Measurements from ENCODE around the gene CDY1. TPM values are rescaled to one million over a fixed set of nuclear protein-coding genes. Genes with fewer than 3 reads are reported as not detected.
"Not testable (repeated sequence)": the region's sequence is repeated elsewhere in the genome, so short reads cannot be mapped to it uniquely, and the experiment has no call there.

CDY1 gene
- total RNA-seq (2013; cell fraction: nucleolus; rRNA removed), result not detected in 2 replicates
- total RNA-seq (2014; rRNA removed) (not detected in 2 replicates), total RNA-seq (2014; rRNA removed; fragmentation: Illumina TruSeq; extraction: Trizol) (not detected in 2 replicates), total RNA-seq (2021) (not detected in 2 replicates), polyA plus RNA-seq (2011; rRNA removed) (not detected in 2 replicates), polyA plus RNA-seq (2014; fragmentation: Illumina TruSeq; extraction: Trizol) (not detected in 2 replicates), polyA plus RNA-seq (2014; fragmentation: Nextera tagmentation; extraction: Ambion mirVana) (not detected), polyA plus RNA-seq (2014; rRNA removed) (not detected in 2 replicates), polyA plus RNA-seq (2016; fragmentation: Nextera tagmentation; extraction: Ambion mirVana) (not detected), polyA minus RNA-seq (2011; rRNA and poly(A)+ RNA removed) (not detected in 2 replicates), Bru-seq, nascent RNA (not detected), BruChase-seq, experiment 1, labeled RNA remaining after a 6-hour chase (not detected), BruChase-seq, experiment 2, labeled RNA remaining after a 2-hour chase (not detected)
- polyA plus RNA-seq (2011; ENCODE audit: low read depth), result not detected
- polyA plus RNA-seq (2011; cell fraction: cytosol; rRNA removed), result not detected in 2 replicates
- not detected in 2 replicates for polyA plus RNA-seq (2011; cell fraction: nucleus; rRNA removed)
- polyA plus RNA-seq (2012), result not detected in 2 replicates
- not detected in 2 replicates for polyA minus RNA-seq (2011; cell fraction: cytosol; rRNA and poly(A)+ RNA removed)
- not detected in 2 replicates for polyA minus RNA-seq (2011; cell fraction: nucleus; rRNA and poly(A)+ RNA removed)
- long read RNA-seq, experiment 1, result 0 reads
- long read RNA-seq, experiment 2, result 0 reads

- CTCF ChIA-PET; SMC1A ChIA-PET (ENCODE audit: uncharacterized antibody, unreplicated experiment); BruUV-seq (replicated peaks); H3K4me3 ChIP-seq; H3K79me2 ChIP-seq (ENCODE audit: control insufficient read depth, insufficient read depth, low read length); H3K9ac ChIP-seq (ENCODE audit: control insufficient read depth, insufficient read depth, low read length); H3K4me2 ChIP-seq (ENCODE audit: control insufficient read depth, insufficient read depth); H3K27ac ChIP-seq (ENCODE audit: control insufficient read depth, insufficient read depth); H3K4me1 ChIP-seq (ENCODE audit: control insufficient read depth, insufficient read depth, low read length); H3K9me3 ChIP-seq (replicated peaks; ENCODE audit: control insufficient read depth, insufficient read depth, low read length); RAD21 ChIA-PET (ENCODE audit: unreplicated experiment); H3K36me3 ChIP-seq (ENCODE audit: control insufficient read depth in 2 of 2, insufficient read depth in 2 of 2, low read length in 1 of 2); POLR2A ChIA-PET; H2AFZ ChIP-seq (ENCODE audit: control insufficient read depth, low read depth, low read length); in situ Hi-C loops (cut with MboI); ATAC-seq; H4K20me1 ChIP-seq (ENCODE audit: control insufficient read depth, insufficient read depth); intact Hi-C loops (cut with micrococcal nuclease; ENCODE audit: unreplicated experiment); H3K27me3 ChIP-seq (replicated peaks in 1 of 2; ENCODE audit: control insufficient read depth in 2 of 2, insufficient read depth in 2 of 2, low read length in 1 of 2); DNase-seq (ENCODE audit: low read depth, low spot score); FAIRE-seq: not testable (repeated sequence)
- no CpG with 5 or more reads among the region's 2 CpGs for WGBS (ENCODE audit: insufficient coverage, insufficient replicate concordance, low lambda C conversion rate, missing lambda C conversion rate)
These were observed at the start of gene CDY1 for GRCh38 chrY:25621817-25622216. TSS of gene CDY1 (plus strand) at chrY:25622117. CDS start at chrY:25622443, 326 bp downstream.

GRCh38 chrY:25593336-25593735 is 28.6 kb upstream of the CDY1 start:
- H2AFZ ChIP-seq (ENCODE audit: control insufficient read depth, low read depth, low read length); H3K4me1 ChIP-seq (ENCODE audit: control insufficient read depth, insufficient read depth, low read length); H3K27ac ChIP-seq (ENCODE audit: control insufficient read depth, insufficient read depth); BruUV-seq (replicated peaks); H3K4me3 ChIP-seq; SMC1A ChIA-PET (ENCODE audit: uncharacterized antibody, unreplicated experiment); DNase-seq (ENCODE audit: low read depth, low spot score); intact Hi-C loops (cut with micrococcal nuclease; ENCODE audit: unreplicated experiment); POLR2A ChIA-PET; H3K9me3 ChIP-seq (replicated peaks; ENCODE audit: control insufficient read depth, insufficient read depth, low read length); ATAC-seq; H3K27me3 ChIP-seq (replicated peaks in 1 of 2; ENCODE audit: control insufficient read depth in 2 of 2, insufficient read depth in 2 of 2, low read length in 1 of 2); H3K4me2 ChIP-seq (ENCODE audit: control insufficient read depth, insufficient read depth); in situ Hi-C loops (cut with MboI); CTCF ChIA-PET; FAIRE-seq; H4K20me1 ChIP-seq (ENCODE audit: control insufficient read depth, insufficient read depth); H3K9ac ChIP-seq (ENCODE audit: control insufficient read depth, insufficient read depth, low read length); H3K79me2 ChIP-seq (ENCODE audit: control insufficient read depth, insufficient read depth, low read length); H3K36me3 ChIP-seq (ENCODE audit: control insufficient read depth in 2 of 2, insufficient read depth in 2 of 2, low read length in 1 of 2); RAD21 ChIA-PET (ENCODE audit: unreplicated experiment): not testable (repeated sequence)
- no CpG with 5 or more reads among the region's 2 CpGs for WGBS (ENCODE audit: insufficient coverage, insufficient replicate concordance, low lambda C conversion rate, missing lambda C conversion rate)

- RAD21 ChIA-PET (ENCODE audit: unreplicated experiment); H3K79me2 ChIP-seq (ENCODE audit: control insufficient read depth, insufficient read depth, low read length); H3K4me3 ChIP-seq; ATAC-seq; H3K27me3 ChIP-seq (replicated peaks in 1 of 2; ENCODE audit: control insufficient read depth in 2 of 2, insufficient read depth in 2 of 2, low read length in 1 of 2); H3K27ac ChIP-seq (ENCODE audit: control insufficient read depth, insufficient read depth); H3K9me3 ChIP-seq (replicated peaks; ENCODE audit: control insufficient read depth, insufficient read depth, low read length); POLR2A ChIA-PET; H3K4me2 ChIP-seq (ENCODE audit: control insufficient read depth, insufficient read depth); H3K4me1 ChIP-seq (ENCODE audit: control insufficient read depth, insufficient read depth, low read length); H4K20me1 ChIP-seq (ENCODE audit: control insufficient read depth, insufficient read depth); in situ Hi-C loops (cut with MboI); BruUV-seq (replicated peaks); SMC1A ChIA-PET (ENCODE audit: uncharacterized antibody, unreplicated experiment); H2AFZ ChIP-seq (ENCODE audit: control insufficient read depth, low read depth, low read length); FAIRE-seq; H3K36me3 ChIP-seq (ENCODE audit: control insufficient read depth in 2 of 2, insufficient read depth in 2 of 2, low read length in 1 of 2); DNase-seq (ENCODE audit: low read depth, low spot score); CTCF ChIA-PET; H3K9ac ChIP-seq (ENCODE audit: control insufficient read depth, insufficient read depth, low read length); intact Hi-C loops (cut with micrococcal nuclease; ENCODE audit: unreplicated experiment): not testable (repeated sequence)
These were observed 1.7 kb upstream of the CDY1 start for GRCh38 chrY:25620209-25620608.

GRCh38 chrY:25626524-25626923 is 4.6 kb downstream of the CDY1 start:
- FAIRE-seq; CTCF ChIA-PET; SMC1A ChIA-PET (ENCODE audit: uncharacterized antibody, unreplicated experiment); ATAC-seq; in situ Hi-C loops (cut with MboI); H3K27ac ChIP-seq (ENCODE audit: control insufficient read depth, insufficient read depth); BruUV-seq (replicated peaks); DNase-seq (ENCODE audit: low read depth, low spot score); H3K4me1 ChIP-seq (ENCODE audit: control insufficient read depth, insufficient read depth, low read length); POLR2A ChIA-PET; H3K27me3 ChIP-seq (replicated peaks in 1 of 2; ENCODE audit: control insufficient read depth in 2 of 2, insufficient read depth in 2 of 2, low read length in 1 of 2); H3K4me2 ChIP-seq (ENCODE audit: control insufficient read depth, insufficient read depth); H3K9ac ChIP-seq (ENCODE audit: control insufficient read depth, insufficient read depth, low read length); intact Hi-C loops (cut with micrococcal nuclease; ENCODE audit: unreplicated experiment); H3K79me2 ChIP-seq (ENCODE audit: control insufficient read depth, insufficient read depth, low read length); H2AFZ ChIP-seq (ENCODE audit: control insufficient read depth, low read depth, low read length); H4K20me1 ChIP-seq (ENCODE audit: control insufficient read depth, insufficient read depth); RAD21 ChIA-PET (ENCODE audit: unreplicated experiment); H3K4me3 ChIP-seq; H3K36me3 ChIP-seq (ENCODE audit: control insufficient read depth in 2 of 2, insufficient read depth in 2 of 2, low read length in 1 of 2); H3K9me3 ChIP-seq (replicated peaks; ENCODE audit: control insufficient read depth, insufficient read depth, low read length): not testable (repeated sequence)
- WGBS (ENCODE audit: insufficient coverage, insufficient replicate concordance, low lambda C conversion rate, missing lambda C conversion rate), result no CpG with 5 or more reads among the region's 3 CpGs
